ENCODE data around the gene KRT26.
"Not testable (repeated sequence)": the region's sequence is repeated elsewhere in the genome, so short reads cannot be mapped to it uniquely, and the experiment has no call there.

KRT26 gene

DNA sequence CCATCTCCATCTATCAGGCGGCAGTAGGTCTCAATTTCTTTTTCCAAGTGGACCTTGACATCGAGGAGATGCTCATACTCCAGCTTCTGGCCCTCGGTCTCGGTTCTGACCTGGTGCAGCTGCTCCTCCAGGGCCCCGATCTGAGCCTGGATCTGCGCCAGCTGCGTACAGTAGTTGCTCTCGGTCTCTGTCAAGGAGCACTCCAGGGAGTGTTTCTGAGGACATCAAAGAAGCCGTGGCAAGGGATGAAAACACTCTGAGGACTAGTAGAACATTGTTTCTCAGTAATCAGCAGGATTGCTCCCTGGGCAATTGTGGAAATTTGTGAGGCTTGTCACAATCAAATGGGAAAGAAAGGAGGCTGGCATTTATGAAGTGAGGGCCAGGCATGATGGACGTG is 21.8 kb upstream of the KRT26 start:
- no peak for DNase-seq

DNA sequence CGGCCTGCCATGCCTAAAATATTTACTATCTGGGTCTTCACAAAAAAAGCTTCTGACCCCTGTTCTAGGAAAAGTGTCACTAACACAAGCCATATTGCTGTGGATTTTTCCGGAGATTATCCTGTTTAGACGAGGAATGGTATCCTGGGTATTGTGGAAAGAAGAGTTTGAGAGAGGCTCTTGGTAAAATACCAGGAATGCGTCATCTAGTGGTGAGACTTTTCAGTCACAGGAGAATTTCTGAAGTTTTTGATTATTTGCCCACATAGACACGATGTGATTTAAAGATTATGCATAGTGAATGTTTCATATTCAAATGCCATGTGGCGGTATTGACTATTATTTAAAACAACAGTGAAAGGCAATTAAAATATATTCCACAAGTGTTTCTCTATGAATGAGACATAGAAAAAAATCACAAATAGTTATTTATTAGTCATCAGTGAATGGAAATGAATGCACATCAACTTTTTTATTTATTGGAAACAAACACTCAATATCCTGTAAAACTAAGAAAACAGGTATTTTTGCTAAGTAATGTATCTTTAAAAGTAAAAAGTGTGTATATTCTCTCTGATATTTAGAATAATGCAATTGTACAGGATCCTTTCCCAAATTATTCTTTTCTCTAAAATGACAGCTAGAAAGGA is 19.9 kb upstream of the KRT26 start:
- DNase-seq, result no peak

DNA sequence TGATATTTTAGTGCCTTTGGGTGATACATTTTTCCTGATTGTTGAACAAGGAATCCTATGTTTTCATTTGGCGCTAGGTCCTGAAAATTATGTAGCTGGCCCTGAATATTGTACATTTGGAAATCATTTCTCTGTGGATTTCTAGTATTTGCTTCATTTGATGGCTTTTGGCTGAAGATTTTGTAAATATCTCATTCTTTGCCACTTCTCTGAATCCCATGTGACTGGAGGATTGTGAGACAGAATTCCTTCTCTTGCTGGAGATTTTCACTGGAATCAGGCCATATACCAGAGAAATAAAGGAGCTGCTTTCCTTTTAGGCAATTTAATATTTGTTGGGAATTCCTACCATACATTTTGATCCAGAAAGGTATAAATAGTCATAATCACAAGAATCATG is 19.1 kb upstream of the KRT26 start:
- DNase-seq, result no peak

DNA sequence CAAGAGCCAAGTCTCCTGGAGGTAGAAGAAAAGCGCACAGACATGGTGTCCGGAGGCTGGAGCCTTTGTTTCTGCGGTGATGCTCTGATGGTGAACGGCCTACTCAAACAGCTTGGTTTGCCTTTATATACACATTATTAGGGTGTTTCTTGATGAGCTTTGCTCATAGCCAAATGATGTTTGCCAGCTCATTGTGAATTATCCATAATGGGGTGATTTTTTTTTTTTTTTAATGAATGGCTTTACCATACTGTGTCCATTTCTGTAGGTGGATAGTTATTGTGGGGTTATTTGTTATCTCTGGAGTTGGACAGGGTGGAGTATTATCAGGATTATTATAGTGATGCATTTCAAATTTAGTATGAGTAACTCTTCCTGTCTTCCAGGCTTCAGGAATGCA is 10.4 kb upstream of the KRT26 start, which contains the start of gene KRT27:
Gene KRT27, minus strand, starts transcription at position 101 of the 400 bp plus-strand sequence. Its CDS starts 57 bp downstream, at position 44.
- DNase-seq, result no peak

DNA sequence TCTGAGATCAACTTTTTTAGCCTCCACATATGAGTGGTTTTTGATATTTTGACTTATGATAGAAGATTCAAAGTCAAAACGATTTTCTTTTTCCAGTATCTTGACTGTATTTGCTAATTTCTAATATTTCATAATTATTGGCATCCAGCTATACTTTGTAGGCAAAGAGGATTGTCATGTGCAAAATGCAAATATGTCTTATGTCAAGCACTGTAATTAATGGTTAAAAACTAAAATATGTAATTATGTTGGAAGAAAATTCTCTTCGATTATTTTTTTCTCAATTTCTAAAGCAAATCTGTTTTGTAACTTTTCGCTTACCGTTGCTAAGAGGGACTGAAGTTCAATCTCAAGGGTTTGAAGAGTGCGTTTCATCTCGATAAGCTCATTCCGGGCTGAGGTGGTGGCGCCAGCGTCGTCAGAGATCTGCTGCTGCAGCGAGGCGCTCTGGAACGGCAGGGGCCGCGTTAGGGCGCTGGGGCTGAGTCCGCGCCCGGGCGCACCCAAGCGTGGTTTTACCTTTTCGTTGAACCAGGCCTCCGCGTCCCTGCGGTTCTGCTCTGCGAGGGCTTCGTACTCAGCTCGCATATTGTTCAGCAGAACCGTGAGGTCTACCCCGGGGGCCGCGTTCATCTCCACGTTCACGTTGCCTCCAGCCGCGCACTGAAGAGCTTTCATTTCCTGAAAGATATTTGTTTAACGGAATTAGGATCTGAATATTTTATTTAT is 7.3 kb upstream of the KRT26 start:
- no peak for DNase-seq

DNA sequence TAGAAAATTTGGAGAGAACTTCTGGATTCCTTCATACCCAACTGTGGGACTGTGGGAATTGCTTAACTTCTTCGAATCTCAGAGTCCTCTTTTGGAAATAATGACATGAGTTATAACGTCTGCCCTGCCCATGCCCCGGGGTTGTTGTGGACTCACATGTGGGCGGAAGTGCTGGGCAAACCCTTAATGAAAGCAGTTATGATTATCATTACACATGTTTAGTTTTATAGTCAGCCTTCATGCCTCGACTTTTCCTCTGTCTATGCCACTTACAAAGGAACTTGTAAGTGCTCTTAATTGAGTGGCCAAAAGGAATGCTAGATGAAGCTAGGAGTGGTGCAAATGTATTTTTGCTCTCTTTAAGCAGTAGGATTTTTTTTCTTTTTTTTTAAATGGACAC is 6.5 kb upstream of the KRT26 start:
- DNase-seq, result no peak

DNA sequence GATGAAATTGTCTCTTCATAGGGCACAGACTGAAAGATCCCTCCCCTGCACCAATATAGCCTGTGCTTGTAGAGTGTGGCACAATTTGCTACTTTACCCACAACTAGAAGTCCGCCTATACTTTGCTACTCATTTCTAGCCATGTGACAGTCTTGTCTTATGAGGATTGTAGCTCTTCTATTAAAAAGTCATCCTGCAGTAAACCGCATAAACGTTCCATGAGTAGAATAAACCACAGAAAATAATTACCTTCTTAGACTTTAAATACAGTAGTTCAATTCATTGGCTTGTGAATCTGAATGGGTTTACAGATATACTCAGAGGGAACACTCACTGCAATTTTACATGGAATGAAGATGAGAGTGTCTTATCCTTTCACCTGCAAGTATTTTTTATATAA is 6.0 kb upstream of the KRT26 start:
- DNase-seq, result no peak

DNA sequence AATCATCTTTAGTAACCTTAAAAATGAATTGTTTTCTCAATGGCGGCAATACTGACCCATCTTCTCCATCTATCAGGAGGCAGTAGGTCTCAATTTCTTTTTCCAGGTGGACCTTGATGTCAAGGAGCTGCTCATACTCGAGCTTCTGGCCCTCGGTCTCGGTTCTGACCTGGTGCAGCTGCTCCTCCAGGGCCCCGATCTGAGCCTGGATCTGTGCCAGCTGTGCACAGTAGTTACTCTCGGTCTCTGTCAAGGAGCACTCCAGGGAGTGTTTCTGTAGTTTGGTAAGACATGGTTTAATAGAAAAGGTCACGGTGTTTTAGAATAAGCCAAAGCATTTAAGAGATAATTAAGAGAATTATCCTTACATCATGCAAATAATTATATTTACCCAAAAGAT is 5.5 kb upstream of the KRT26 start:
- no peak for DNase-seq

DNA sequence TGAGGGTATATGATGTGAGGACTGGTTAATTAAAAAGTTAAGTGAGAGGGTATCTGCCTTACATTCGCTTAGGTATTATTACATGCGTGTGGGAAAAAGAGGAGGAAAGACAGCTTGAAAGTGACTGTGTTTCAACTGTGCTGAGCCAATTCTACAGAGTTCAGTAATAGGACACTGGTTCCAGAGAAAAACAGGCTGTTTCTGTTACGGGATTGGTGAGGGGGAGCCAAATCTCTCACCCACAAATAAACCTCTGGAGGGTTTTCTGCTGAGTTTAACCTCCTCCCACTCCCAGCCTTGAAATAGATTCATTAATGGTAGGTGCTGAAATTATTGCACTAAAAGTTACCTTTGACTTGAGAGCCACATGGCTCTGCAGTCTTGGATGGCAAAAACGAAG is 3.9 kb upstream of the KRT26 start:
- DNase-seq, result no peak

DNA sequence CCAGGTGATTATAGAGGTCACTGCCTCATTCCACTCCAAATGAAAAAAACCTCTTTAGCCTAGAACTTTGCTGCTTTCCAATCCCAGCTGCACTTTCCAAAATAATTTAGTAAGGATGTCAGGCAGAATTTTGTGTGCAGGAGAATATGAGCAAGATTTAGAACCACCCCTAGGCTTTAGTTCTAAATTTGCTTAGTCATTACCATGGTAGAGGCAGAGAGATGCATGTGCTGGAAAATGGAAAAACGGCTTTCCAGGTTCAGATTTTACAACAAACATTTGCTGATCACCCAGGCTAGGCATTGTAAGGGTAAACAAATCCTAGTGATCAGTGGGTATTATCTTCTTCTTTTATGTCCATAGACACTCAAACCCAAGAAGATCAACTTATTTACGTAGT is 6.3 kb downstream of the KRT26 start:
- DNase-seq, result no peak

DNA sequence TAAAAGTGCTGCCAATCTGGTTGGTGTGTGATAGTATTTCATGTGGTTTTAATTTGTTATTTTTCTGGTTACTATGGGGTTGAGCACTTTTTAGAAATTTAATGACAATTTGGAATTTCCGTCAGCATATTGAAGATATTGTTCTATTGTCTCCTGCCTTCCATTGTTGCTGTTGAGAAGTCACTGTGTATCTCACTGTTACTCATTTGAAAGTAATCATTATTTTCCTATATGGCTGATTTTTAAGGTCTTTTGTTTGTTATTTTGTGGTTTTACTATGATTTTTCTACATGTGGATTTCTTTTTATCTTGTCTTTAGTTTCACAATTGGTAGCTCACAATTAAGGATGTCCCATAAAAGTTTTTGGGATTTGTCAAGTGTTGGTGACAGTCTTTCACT is 8.2 kb downstream of the KRT26 start:
- no peak for DNase-seq

DNA sequence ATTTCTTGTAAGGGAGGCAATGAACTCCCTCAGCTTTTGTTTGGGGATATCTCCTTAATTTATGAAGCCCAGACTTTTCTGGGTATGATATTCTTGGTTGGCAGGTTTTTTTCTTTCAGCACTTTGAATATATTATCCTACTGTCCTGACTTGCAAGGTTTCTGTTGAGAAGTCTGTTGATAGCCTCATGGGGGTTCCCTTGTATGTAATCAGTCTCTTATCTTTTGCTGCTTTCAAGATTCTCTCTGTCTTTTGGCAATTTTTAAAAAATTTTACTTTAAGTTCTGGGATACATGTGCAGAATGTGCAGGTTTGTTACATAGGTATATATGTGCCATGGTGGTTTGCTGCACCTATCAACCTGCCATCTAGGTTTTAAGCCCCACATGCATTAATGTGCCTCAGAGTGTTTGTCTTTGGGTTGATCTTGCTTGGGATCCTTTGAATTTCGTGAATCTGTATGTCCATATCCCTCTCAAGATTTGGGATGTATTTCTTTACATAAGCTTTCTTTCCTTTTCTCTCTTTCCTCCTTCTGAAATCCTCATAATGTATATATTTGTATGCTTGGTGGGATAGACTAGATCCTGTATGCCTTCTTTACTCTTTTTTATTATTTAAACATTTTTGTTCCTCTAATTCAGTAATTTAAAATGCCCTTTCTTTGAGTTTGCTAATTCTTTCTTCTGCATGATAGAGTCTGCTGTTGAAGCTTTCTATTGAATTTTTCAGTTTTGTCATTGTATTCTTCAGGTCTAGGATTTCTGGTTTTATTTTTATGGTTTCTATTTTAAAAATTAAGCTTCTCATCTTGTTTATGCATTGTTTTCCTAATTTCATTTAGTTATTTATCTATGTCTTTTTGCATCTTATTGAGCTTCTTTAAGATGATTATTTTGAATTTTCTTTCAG is 11.6 kb downstream of the KRT26 start:
- no peak for DNase-seq

DNA sequence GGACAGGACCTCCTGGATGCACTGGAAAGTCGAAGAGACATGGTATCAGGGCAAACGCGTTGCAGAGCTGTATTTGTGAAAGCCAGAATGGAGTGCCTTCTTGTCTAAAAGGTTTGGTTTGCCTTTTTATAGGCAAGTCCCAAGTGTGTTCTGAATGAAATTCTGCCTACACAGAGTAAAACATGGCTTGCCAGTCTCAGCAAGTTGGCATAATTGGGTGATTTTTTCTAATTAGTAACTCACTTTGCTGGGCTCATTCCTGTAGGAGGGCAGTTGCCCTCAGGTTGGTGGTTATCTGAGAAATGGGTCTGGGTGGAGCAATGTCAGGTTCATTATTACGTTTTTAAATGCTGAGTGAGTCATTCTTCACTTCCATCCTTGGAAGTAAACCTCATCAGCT is 16.8 kb downstream of the KRT26 start, which contains the start of gene KRT25:
Gene KRT25, minus strand, starts transcription at position 101 of the 400 bp plus-strand sequence. Its CDS starts 60 bp downstream, at position 41.
- DNase-seq, result no peak

DNA sequence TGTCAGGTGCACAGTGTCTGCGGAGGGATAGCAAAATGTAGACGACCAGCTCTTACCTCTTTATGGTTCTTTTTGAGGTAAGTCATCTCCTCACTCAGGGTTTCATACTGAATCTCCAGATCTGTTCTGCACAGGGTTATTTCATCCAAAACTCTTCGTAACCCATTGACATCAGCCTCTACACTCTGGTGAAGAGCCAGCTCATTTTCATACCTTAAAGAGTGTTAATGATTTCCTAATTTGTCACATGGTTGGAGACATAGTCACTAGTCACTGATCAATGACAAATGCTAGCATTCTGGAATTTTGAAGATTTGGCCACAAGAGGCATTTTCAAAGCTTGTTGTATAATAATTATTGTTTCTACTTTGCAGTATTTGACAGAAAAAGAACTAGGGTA is 18.2 kb downstream of the KRT26 start:
- no peak for DNase-seq

DNA sequence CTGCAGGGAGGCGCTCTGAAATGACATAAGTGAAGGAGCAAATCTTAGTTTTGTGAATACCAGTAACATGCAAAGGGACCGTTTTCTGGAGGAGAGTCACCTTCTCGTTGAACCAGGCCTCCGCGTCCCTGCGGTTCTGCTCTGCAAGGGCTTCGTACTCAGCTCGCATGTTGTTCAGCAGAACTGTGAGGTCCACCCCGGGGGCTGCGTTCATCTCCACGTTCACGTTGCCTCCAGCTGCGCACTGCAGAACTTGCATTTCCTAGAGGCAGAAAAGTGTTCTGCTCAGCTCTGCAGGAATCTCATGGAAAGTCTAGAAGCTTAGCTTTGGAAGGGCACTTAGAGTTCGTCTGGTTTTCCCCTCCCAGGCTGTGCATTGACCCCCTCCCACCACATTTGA is 20.9 kb downstream of the KRT26 start:
- DNase-seq, result no peak

DNA sequence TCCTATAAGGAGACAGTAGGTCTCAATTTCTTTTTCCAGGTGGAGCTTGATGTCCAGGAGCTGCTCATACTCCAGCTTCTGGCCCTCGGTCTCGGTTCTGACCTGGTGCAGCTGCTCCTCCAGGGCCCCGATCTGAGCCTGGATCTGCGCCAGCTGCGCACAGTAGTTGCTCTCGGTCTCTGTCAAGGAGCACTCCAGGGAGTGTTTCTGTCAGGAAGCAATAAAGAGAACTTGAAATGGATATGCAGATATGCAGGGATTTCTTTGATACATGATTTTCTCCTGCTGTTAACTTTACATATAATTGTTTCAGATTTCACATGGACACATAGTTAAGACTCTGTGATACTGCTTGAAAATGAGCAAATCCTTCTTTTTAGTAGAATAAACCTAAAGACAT is 21.6 kb downstream of the KRT26 start:
- no peak for DNase-seq

DNA sequence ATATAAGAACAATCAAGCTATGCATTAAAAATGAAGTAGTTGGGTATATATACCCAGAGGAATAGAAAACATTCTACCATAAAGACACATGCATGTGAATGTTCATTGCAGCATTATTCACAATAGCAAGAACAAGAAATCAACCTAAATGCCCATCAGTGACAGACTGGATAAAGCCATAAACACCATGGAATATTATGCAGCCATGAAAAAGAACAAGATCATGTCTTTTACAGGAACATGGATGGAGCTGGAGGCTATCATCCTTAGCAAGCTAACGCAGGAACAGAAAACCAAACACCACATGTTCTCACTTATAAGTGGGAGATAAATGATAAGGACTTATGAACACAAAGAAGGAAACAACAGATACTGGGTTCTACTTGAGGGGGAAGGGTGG is 23.3 kb downstream of the KRT26 start:
- not testable (repeated sequence) for DNase-seq

DNA sequence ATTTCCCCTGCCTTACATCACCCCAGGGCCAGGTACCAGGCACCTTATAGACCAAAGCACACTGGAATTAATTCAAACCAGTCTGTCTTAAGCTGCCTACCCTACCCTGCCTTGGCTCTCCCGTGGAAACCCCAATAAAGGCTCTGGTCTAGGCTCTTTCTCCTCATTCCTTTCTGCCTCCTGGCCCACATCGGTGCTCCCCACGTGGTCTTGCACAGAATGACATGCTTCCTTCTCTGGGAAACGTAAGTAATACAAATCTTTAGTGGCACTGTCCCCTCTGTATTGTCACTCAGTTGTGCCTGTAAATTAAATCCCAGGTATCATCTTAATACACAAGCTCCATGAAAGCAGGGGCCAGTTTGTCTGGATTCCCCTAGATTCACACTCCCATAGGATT is 33.4 kb downstream of the KRT26 start:
- no peak for DNase-seq

DNA sequence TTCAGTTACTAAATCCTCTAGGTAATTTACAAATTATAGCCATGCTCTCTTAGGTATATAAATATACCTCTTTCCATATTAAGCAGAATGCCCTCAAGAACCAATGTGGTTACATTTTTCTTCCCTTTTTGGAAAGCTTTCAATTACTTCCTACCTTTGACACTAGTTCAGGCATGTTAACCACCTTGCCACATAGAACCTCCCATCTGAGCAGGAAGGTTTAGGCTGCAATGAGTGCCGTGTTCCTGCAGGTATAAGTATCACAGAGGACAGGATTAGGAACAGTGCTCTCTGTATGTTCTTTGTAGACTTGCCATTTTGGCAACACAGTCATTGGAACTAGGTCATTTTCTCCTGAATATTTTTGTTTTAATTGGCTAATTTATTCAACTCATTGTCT is 37.0 kb downstream of the KRT26 start:
- no peak for DNase-seq

DNA sequence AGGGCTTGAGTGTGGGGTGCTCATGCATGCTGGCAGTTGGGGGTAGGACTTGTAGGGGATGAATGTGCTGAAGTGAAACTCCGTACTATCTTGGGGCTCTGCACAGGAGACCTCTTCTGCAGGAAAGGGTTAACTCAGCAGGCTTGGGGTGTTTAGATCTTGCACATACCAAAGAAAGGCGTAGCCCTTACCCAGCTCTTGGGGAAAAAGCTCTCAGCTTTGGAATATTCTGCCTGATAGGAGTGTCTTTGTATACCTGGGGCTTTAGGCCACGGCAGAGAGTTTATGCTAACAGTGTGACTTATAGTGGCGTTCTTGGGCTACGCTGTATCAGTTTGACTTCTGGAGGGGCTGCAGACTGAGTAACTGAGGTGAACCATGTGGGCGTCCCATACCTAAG is 38.0 kb downstream of the KRT26 start:
- no peak for DNase-seq

DNA sequence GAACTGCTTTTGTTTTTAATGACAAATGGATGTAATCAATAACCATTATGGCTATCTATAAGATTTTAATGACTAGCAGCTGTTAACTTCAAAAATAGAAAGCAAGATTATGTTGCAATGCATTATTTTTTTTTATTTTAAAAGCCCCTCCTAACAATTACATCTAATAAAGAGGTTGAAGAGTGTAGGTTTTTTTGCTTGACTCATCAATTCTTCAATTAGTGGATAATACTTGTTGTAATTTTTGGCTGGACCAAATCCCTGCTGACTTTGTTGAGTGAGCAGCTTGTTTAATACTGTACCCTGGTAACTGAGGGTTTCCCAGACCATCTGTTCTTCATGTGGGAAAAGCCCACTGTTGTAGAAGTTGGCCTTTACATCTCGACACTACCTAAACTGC is 41.0 kb downstream of the KRT26 start:
- no peak for DNase-seq

DNA sequence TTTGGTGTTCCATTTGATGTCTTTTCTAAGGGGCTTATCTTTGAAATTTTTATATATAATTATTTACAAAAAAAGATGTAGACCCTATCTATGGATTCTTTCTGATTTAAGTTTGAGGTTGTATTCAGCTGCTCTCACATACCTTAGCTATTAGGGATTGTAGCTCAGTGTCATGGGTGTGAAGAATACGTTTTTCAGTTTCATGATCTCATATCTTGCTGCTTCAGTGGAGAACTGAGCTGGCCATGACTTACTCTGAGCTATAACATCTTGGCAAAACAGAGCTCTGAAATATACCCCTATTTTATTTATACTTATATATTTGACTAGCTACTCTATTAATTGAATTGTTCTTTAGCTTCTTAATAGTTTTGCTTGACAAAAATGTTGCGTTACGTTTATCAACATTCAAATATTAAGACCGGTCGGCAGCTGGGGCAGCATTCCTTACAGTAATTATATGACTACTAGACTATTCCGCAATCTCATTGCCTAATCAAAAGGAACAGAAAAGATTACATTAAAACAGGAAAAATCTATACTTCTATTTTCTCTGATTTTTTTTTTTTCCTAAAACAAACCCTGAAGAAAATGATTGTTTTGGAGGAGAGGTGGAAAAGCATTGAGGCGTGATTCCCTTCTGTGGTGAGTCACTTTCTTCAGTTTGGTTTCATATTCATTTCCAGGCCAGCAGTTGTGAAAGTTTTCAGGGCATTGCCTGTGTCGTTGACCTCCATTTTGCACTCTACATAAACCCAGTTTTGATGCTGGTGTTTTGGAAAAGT is 44.4 kb downstream of the KRT26 start:
- no peak for DNase-seq

DNA sequence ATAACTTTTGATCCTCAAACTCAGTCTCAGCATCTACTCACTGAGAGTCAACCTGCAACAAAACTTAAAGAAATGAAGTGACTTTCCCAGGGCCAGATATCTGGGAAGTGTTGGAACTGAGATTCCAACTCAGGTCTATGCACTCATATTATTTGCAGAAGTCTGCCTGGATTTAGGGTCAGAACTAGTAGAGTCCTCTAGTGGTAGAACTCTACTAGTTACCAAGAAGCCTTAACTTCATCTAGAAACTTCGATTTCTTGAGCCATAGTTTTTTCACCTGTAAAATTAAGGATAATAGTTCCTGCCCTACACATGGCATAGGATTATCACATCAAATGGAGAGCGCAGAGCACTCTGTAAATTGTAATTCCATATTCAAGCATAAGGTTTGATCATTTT is 45.1 kb downstream of the KRT26 start:
- no peak for DNase-seq

Measured in activated CD8-positive, alpha-beta memory T cell treated with anti-CD3 and anti-CD28 coated beads, Interleukin-2, amount 50 U/mL, for 48 hours (primary cell).